Limb (tissue), 2 donors: ENCODE results near the gene CHDH.

ENCODE experiments used
- DNase-seq, 2 donors: peaks; one replicate each; pipeline ENCODE4 v3.0.0-alpha.2; 2016; ENCODE audit errors: extremely low spot score in 2 of 2

CHDH gene

GRCh38 chr3:53792866-53793265 is 53.4 kb downstream of the CHDH start:
- DNase-seq = no peak

- DNase-seq = no peak
Measured at GRCh38 chr3:53791317-53791716, 54.9 kb downstream of the CHDH start.

- no peak for DNase-seq
Measured at GRCh38 chr3:53790470-53790869, 55.7 kb downstream of the CHDH start.

GRCh38 chr3:53789459-53789858 is 56.8 kb downstream of the CHDH start:
- no peak for DNase-seq

GRCh38 chr3:53788038-53788437 is 58.2 kb downstream of the CHDH start:
- DNase-seq = no peak

- no peak for DNase-seq
Measured at GRCh38 chr3:53787016-53787415, 59.2 kb downstream of the CHDH start.

- DNase-seq = no peak
Measured at GRCh38 chr3:53780806-53781205, 65.4 kb downstream of the CHDH start.

GRCh38 chr3:53780171-53780570 is 66.0 kb downstream of the CHDH start:
- no peak for DNase-seq

- DNase-seq = no peak
Measured at GRCh38 chr3:53778153-53778552, 68.1 kb downstream of the CHDH start.

- no peak for DNase-seq
Measured at GRCh38 chr3:53777468-53777867, 68.8 kb downstream of the CHDH start.

- DNase-seq = no peak
Measured at GRCh38 chr3:53776494-53777101, 69.6 kb downstream of the CHDH start.

GRCh38 chr3:53775834-53776251 is 70.4 kb downstream of the CHDH start:
- DNase-seq = no peak

GRCh38 chr3:53775018-53775417 is 71.2 kb downstream of the CHDH start:
- no peak for DNase-seq

- no peak for DNase-seq
Measured at GRCh38 chr3:53774414-53774813, 71.8 kb downstream of the CHDH start.

- peak in 1 of 2 donors; percentile 30 for DNase-seq
Measured at GRCh38 chr3:53773611-53774368, 72.4 kb downstream of the CHDH start.

GRCh38 chr3:53773021-53773436 is 73.2 kb downstream of the CHDH start:
- DNase-seq = peak; percentile 36 to 41

- no peak for DNase-seq
Measured at GRCh38 chr3:53772562-53772961, 73.7 kb downstream of the CHDH start.

- no peak for DNase-seq
Measured at GRCh38 chr3:53768478-53769459, 77.5 kb downstream of the CHDH start.

GRCh38 chr3:53766706-53767105 is 79.5 kb downstream of the CHDH start:
- no peak for DNase-seq

- no peak for DNase-seq
Measured at GRCh38 chr3:53765753-53766152, 80.5 kb downstream of the CHDH start.

- no peak for DNase-seq
Measured at GRCh38 chr3:53764026-53764775, 82.0 kb downstream of the CHDH start.
